Endothelial cell (in vitro differentiated cells): Measurements from ENCODE around the gene POLL. TPM values are rescaled to one million over a fixed set of nuclear protein-coding genes. Genes with fewer than 3 reads are reported as not detected.
"Not testable (repeated sequence)": the region's sequence is repeated elsewhere in the genome, so short reads cannot be mapped to it uniquely, and the experiment has no call there.

ENCODE experiments used
- DNase-seq: peaks from one replicate; pipeline ENCODE4 v3.0.0; 2021; ENCODE audit warnings: low spot score
- H3K27ac Mint-ChIP-seq: one replicate; pipeline ENCODE4 v1.8.0; 2021; ENCODE audit warnings: mixed read lengths, inconsistent platforms; ENCODE audit not compliant: unreplicated experiment
- H3K27me3 Mint-ChIP-seq: one replicate; pipeline ENCODE4 v1.8.0; 2021; ENCODE audit warnings: mild to moderate bottlenecking, moderate library complexity, mixed read lengths, inconsistent platforms; ENCODE audit not compliant: unreplicated experiment
- H3K36me3 Mint-ChIP-seq: one replicate; pipeline ENCODE4 v1.8.0; 2021; ENCODE audit warnings: mild to moderate bottlenecking, low read depth, mixed read lengths, inconsistent platforms; ENCODE audit not compliant: unreplicated experiment
- H3K4me1 Mint-ChIP-seq: one replicate; pipeline ENCODE4 v1.8.0; 2021; ENCODE audit warnings: mild to moderate bottlenecking, mixed read lengths, inconsistent platforms; ENCODE audit not compliant: unreplicated experiment
- H3K4me3 Mint-ChIP-seq: one replicate; pipeline ENCODE4 v1.8.0; 2021; ENCODE audit warnings: mild to moderate bottlenecking, mixed read lengths, inconsistent platforms; ENCODE audit not compliant: unreplicated experiment
- H3K9me3 Mint-ChIP-seq: one replicate; pipeline ENCODE4 v1.8.0; 2021; ENCODE audit warnings: mixed read lengths, inconsistent platforms; ENCODE audit not compliant: unreplicated experiment
- CTCF ChIP-seq: fragments of 200-600 bp; sonication (generic); IDR thresholded peaks from one replicate; pipeline ENCODE4 v1.5.0; 2021; ENCODE audit warnings: antibody characterized with exemption; ENCODE audit not compliant: unreplicated experiment
- long read RNA-seq: library from polyadenylated mRNA; unstranded; transcript quantifications from one replicate; pipeline ENCODE4 v2.0.0, GENCODE V29; 2020; ENCODE audit not compliant: unreplicated experiment
- total RNA-seq: library from RNA; stranded (reverse); fragmentation: NEBNext Ultra II Directional; extraction: Animal tissue kit (Norgen Biotek cat#: 25700); gene quantifications from one replicate; pipeline ENCODE4 v1.2.1, GENCODE V29; 2021; ENCODE audit not compliant: unreplicated experiment

POLL gene
- 44.8 TPM for total RNA-seq
- long read RNA-seq, partial matches to known transcripts = 4 of 23 reads
- long read RNA-seq, other reads (novel, unspliced or antisense) = 11 of 23 reads

GRCh38 chr10:101587725-101588653 lies at the start of gene POLL, which contains the start of gene DPCD:
POLL (minus strand) TSS chr10:101588257; CDS start chr10:101587360, 897 bp downstream.
DPCD (plus strand) TSS chr10:101588321; CDS start chr10:101588337, 16 bp downstream.
- Mint-ChIP-seq H3K9me3 (no peaks in the 10 kb centered on the region), H3K36me3 (peaks cover 4% of the 10 kb centered on the region), H3K4me1 (peaks cover 13% of the 10 kb centered on the region), H3K4me3 (peak within 1 kb of the TSS; percentile 97), H3K27ac (peak within 1 kb of the TSS; percentile 75), H3K27me3 (peaks cover 6% of the 10 kb centered on the region)
- TF ChIP-seq CTCF = no peak
- DNase-seq = peak; percentile 93

- not testable (repeated sequence) for H3K27ac Mint-ChIP-seq, H3K27me3 Mint-ChIP-seq, DNase-seq, H3K4me1 Mint-ChIP-seq, H3K9me3 Mint-ChIP-seq, H3K4me3 Mint-ChIP-seq
- peaks cover 13% of the 10 kb centered on the region for H3K36me3 Mint-ChIP-seq
These were observed 45.5 kb upstream of the POLL start for GRCh38 chr10:101633510-101633909.

- no peak overlapping the region for H3K4me3 Mint-ChIP-seq
- TF ChIP-seq CTCF = no peak
- no peaks in the 10 kb centered on the region for H3K9me3 Mint-ChIP-seq
- H3K36me3 Mint-ChIP-seq = peaks cover 9% of the 10 kb centered on the region
- DNase-seq = no peak
- no peaks in the 10 kb centered on the region for H3K27me3 Mint-ChIP-seq
- peaks cover 8% of the 10 kb centered on the region for H3K4me1 Mint-ChIP-seq
- peak overlapping the region; percentile 30 for H3K27ac Mint-ChIP-seq
These were observed 43.9 kb upstream of the POLL start for GRCh38 chr10:101631821-101632475.

- TF ChIP-seq CTCF = no peak
- Mint-ChIP-seq H3K36me3 (peaks cover 9% of the 10 kb centered on the region), H3K27me3 (no peaks in the 10 kb centered on the region), H3K27ac (peak overlapping the region; percentile 55), H3K4me3 (no peak overlapping the region), H3K9me3 (no peaks in the 10 kb centered on the region), H3K4me1 (peaks cover 8% of the 10 kb centered on the region)
- no peak for DNase-seq
These were observed 42.5 kb upstream of the POLL start for GRCh38 chr10:101630633-101630920.

GRCh38 chr10:101629837-101630632 lies 42.0 kb upstream of the POLL start:
- no peak for TF ChIP-seq CTCF
- peak overlapping the region; percentile 55 for H3K27ac Mint-ChIP-seq
- no peak for DNase-seq

More at GRCh38 chr10:101629837-101630632, 42.0 kb upstream of the POLL start:
- H3K36me3 Mint-ChIP-seq = peaks cover 9% of the 10 kb centered on the region
- no peaks in the 10 kb centered on the region for H3K9me3 Mint-ChIP-seq
- H3K4me3 Mint-ChIP-seq = no peak overlapping the region
- peaks cover 10% of the 10 kb centered on the region for H3K4me1 Mint-ChIP-seq
- H3K27me3 Mint-ChIP-seq = no peaks in the 10 kb centered on the region
